GM12878 (cell line): Measurements from ENCODE around the gene RNF121. TPM values are rescaled to one million over a fixed set of nuclear protein-coding genes. Genes with fewer than 3 reads are reported as not detected.
A peak's percentile ranks its signal among the peaks of the same experiment; 100 is the strongest.

Source experiments
- E4F1 ChIP-seq: fragments of 450-650 bp; IDR thresholded peaks from 2 replicates; pipeline ENCODE4 v1.6.1; 2018; ENCODE audit warnings: borderline replicate concordance, mild to moderate bottlenecking; ENCODE audit not compliant: partially characterized antibody
- HDGF ChIP-seq: fragments of 450-650 bp; IDR thresholded peaks from 2 replicates; pipeline ENCODE4 v1.6.1; 2016; ENCODE audit warnings: antibody characterized with exemption
- POLR2AphosphoS2 ChIP-seq: IDR thresholded peaks from 2 replicates; pipeline ENCODE4 v1.6.1; 2011; ENCODE audit warnings: low read depth, mild to moderate bottlenecking, low read length, improper control_type of control experiment, moderate library complexity
- RB1 ChIP-seq: fragments of 450-650 bp; formaldehyde crosslinking; IDR thresholded peaks from 2 replicates; pipeline ENCODE4 v1.6.1; 2017; ENCODE audit warnings: mild to moderate bottlenecking, borderline replicate concordance
- polyA plus RNA-seq, 11 experiments: library from polyadenylated mRNA; depleted of rRNA in 4 of 11; unstranded in 6 of 11; stranded (reverse) in 5 of 11; fragments of >200 nt; fragmentation: Nextera tagmentation in 4 of 11; fragmentation: Illumina TruSeq in 1 of 11; extraction: Ambion mirVana in 4 of 11; extraction: Trizol in 1 of 11; gene quantifications; 1 replicate in 1 of 11; 2 replicates in 10 of 11; pipeline versions ENCODE4 v1.2.1 to v1.2.3, GENCODE V29; 2011 to 2016; ENCODE audit warnings: inconsistent platforms in 2 of 11, missing spikeins in 2 of 11, low read depth in 1 of 11
- total RNA-seq, 4 experiments: library from RNA; depleted of rRNA in 3 of 4; stranded (reverse); fragments of >200 nt in 3 of 4; fragmentation: Illumina TruSeq in 1 of 4; extraction: Trizol in 1 of 4; gene quantifications; 2 replicates each; pipeline versions ENCODE4 v1.2.1 to v1.2.3, GENCODE V29; 2013 to 2021
- TF ChIP-seq, protein P1 (sequence below): fragments of 450-650 bp; IDR thresholded peaks from 2 replicates; pipeline ENCODE4 v1.6.1; 2017; ENCODE audit warnings: mild to moderate bottlenecking

The RNF121 gene
- total and polyA plus RNA-seq, 10 of the 15 experiments (the other 5 are each of a cell fraction or from before 2014, with no cell fraction given) = 8.6 to 73.7 (median 32.7) TPM

- TF ChIP-seq RB1 (no peak), HDGF (peak; percentile 19; the same call in 1 of the 2 replicates), POLR2AphosphoS2 (no peak), E4F1 (no peak)
- TF ChIP-seq, protein P1, sequence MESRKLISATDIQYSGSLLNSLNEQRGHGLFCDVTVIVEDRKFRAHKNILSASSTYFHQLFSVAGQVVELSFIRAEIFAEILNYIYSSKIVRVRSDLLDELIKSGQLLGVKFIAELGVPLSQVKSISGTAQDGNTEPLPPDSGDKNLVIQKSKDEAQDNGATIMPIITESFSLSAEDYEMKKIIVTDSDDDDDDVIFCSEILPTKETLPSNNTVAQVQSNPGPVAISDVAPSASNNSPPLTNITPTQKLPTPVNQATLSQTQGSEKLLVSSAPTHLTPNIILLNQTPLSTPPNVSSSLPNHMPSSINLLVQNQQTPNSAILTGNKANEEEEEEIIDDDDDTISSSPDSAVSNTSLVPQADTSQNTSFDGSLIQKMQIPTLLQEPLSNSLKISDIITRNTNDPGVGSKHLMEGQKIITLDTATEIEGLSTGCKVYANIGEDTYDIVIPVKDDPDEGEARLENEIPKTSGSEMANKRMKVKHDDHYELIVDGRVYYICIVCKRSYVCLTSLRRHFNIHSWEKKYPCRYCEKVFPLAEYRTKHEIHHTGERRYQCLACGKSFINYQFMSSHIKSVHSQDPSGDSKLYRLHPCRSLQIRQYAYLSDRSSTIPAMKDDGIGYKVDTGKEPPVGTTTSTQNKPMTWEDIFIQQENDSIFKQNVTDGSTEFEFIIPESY = no peak
Measured at GRCh38 chr11:72041364-72042063, 112.7 kb downstream of the RNF121 start (continued).
